NOMO-1 treated with DMSO at 0.1 percent for 48 hours (cell line): ENCODE data around the gene USP2.

ENCODE experiments used
- DNase-seq: peaks from one replicate; lab custom pipeline; 2025; ENCODE audit not compliant: unreplicated experiment; lab: John Stamatoyannopoulos, UW

USP2 gene

DNA sequence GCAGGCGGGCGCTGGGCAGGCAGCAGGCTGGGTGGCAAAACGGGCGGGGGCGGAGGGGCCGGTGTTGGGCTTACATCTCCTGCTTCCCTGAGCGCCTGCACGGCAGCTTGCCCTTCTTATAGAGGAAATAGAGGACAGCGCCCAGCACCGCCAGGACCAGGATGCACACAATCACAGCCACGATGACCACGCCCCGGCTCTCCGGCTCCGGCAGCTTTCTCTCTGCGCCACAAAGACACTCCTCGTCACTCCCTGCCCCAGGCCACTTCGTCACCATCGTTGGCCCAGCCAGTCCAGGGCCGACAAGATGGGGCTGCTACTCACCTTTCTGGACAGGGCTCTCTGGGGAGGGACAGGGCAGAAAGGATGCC lies 70.8 kb downstream of the USP2 start:
- no peak for DNase-seq

DNA sequence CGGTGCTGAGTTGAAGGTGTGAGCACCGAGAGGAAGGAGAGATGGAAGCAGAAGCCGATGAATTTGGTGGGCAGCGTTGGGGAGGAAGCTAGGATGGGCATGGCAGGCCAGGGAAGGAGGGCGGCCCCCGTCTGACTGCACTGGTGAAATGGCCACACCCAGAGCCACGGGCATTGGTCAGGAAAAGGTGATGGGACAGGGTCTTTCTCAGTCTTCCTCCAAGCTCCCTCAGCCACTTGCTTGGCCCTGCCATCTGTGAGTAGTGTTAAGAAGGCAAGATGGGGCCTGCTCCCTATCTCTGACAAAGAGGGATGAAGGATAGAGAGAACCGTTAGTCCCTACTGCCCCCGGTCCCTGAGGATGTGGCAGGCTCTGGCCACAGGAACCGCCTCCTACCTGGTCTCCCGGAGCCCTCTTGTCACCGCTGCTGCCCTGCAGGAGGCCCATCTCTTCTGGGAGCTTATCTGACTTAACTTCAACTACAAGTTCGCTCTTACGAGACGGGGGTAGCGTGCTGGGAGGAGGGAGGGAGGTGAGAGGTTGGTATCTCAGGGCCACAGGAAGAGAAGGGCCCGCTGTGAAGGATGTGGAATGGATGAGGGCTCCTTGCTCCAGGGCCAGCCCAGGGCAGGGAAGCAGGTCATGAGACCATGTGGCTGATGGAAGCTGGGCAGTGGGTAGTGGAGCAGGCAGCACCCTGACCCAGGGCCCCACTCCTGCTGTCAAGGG lies 71.4 kb downstream of the USP2 start:
- DNase-seq, result no peak

DNA sequence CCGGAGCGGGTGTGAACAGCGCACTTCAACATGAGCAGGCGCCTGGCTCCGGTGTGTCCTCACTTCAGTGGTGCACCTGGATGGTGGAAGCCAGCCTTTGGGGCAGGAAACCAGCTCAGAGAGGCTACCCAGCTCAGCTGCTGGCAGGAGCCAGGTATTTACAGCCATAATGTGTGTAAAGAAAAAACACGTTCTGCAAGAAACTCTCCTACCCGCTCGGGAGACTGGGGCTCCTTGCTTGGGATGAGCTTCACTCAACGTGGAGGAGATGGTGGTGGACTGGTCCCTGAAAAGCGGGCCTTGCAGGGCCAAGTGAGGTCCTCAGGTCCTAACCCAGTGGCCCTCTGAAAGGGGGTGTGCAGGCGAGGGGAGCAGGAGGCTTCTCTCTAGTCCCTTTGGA lies 72.1 kb downstream of the USP2 start:
- DNase-seq, result no peak

DNA sequence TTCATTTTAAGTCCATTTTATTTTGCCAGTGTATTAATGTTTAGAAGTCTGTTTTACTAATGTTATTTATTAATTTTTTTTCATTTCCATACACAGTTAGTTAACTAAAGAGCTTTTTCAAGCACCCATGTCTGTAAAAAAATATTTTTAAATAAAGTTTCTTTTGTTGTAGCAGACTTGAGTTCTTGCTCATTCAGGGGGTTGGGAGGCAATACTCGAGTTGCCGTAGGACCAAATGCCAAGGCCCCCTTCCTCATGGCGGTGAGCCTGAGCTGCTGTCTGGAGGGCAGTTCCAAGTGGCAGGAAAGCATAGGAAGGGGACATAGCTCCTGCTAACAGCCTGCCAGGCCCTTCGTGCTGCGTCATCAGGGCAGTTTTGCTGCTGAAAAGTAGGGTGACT lies 73.5 kb downstream of the USP2 start:
- DNase-seq, result no peak

DNA sequence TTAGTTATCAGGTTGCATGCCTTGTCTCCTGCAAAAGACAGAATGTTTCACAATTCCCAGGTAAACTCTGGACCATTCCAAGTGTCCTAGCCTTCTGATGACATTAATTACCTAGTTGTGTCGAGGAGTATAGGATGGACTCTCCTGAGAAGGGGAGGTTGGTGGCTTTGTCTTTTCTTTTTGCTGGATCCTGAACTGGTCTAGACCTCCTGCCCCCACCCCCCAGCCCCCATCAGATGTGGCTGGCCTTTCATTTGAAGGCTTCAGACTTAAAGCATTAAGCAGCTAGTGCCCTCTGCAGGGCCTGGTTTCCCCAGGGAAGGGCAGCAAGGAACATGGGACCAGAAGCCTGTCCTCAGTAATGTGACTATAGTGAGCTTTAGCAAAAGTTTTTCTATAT lies 74.3 kb downstream of the USP2 start:
- DNase-seq, result no peak

DNA sequence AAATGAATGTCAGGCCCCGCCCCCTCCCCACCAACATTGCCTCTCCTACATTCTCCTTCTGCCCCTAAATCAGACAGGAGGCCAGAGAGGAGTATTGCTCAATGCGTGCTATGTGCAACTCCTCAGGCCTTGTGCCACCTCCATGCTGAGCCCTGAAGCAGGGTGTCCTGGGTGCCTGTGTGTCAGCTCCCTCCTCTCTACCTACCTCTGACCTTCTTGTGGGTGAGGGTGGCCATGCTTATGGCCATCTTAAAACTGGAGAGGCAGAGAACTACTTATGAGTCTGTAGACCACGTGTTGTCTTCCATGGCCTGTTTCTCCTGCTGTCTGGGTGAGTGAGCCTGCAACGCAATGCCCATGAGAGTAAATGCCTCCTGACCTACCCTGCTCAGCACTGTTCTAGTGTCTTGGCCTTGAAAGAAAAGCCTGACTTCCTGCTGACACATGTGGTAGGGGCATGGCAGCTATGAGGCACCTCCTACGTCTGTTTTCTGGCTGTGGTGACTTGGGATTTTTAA lies 75.1 kb downstream of the USP2 start:
- no peak for DNase-seq

DNA sequence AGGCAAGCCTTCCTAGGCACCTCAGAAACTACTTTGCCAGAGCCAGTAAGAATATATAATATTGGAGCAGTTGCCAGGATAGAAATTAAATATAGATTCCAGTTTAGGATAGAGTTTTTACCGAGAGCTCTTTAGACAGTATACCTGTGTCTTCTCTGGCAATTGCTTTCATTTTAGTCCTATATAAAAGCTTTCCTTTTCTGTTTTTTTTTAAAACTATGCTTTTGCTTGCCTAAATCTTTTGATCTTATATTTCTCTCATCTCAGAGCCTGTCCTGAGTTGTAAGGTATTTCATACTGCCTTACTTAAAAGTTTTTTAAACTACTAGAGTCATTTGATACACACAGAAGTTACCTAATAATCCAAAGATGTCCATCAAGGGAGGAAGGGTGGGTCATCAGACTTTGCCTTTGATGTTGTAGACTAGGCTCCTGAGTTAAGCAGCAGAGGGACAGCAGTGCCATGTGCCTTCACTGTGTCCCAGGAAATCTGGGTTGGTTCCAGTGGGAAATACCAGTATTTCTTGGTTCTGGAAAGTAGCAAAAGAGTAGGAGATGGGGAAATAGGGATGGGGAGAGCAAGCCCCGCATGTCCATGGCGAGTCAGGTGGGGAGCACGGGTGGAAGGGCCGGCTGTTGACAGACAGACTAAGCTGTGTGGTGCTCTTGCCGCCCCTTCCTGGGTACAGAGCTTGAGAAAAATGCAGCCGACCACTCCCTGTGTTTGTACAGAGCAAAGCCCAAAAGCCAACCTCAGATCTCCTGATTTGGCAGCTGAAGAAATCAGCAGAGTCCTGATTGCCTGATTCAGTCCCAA lies 75.7 kb downstream of the USP2 start:
- no peak for DNase-seq
